Astrocyte (in vitro differentiated cells and primary cell): ENCODE data around the gene CCL28.

Experiments used
- EZH2 ChIP-seq: IDR thresholded peaks from 2 replicates; pipeline ENCODE4 v1.6.1; 2012; ENCODE audit warnings: mild to moderate bottlenecking, low read length, inconsistent platforms; ENCODE audit not compliant: insufficient read depth
- TF ChIP-seq, protein P1 (sequence below): IDR thresholded peaks from 2 replicates; pipeline ENCODE4 v1.5.1; 2011; ENCODE audit warnings: low read depth, mild to moderate bottlenecking, inconsistent platforms, low read length, moderate library complexity; ENCODE audit not compliant: insufficient read depth

DNA sequence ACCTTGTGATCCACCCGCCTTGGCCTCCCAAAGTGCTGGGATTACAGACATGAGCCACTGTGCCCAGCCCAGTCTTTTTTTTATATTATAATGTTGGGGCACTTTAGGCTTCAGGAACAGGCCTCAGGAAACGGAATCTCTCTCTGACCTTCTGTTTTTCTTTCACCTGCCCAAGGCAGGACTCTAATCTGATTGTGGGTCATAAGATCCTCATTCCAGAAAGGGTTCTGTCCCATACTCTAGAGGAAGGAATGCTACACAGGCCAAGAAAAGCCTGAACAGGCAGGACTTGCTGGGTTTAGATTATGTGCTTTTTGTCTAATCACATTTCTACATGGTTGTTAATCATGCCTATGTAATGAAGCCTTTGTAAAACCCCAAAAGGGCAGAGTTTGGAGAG, 1.8 kb upstream of the CCL28 start:
- TF ChIP-seq EZH2, result no peak
- TF ChIP-seq, protein P1, sequence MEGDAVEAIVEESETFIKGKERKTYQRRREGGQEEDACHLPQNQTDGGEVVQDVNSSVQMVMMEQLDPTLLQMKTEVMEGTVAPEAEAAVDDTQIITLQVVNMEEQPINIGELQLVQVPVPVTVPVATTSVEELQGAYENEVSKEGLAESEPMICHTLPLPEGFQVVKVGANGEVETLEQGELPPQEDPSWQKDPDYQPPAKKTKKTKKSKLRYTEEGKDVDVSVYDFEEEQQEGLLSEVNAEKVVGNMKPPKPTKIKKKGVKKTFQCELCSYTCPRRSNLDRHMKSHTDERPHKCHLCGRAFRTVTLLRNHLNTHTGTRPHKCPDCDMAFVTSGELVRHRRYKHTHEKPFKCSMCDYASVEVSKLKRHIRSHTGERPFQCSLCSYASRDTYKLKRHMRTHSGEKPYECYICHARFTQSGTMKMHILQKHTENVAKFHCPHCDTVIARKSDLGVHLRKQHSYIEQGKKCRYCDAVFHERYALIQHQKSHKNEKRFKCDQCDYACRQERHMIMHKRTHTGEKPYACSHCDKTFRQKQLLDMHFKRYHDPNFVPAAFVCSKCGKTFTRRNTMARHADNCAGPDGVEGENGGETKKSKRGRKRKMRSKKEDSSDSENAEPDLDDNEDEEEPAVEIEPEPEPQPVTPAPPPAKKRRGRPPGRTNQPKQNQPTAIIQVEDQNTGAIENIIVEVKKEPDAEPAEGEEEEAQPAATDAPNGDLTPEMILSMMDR, result no peak
